ENCODE measurements around the gene VAV1. TPM values are rescaled to one million over a fixed set of nuclear protein-coding genes. Genes with fewer than 3 reads are reported as not detected.

VAV1 gene
- total and polyA plus RNA-seq, 2 of the 13 experiments (the other 11 are each of a cell fraction or from before 2014, with no cell fraction given) = not detected

DNA sequence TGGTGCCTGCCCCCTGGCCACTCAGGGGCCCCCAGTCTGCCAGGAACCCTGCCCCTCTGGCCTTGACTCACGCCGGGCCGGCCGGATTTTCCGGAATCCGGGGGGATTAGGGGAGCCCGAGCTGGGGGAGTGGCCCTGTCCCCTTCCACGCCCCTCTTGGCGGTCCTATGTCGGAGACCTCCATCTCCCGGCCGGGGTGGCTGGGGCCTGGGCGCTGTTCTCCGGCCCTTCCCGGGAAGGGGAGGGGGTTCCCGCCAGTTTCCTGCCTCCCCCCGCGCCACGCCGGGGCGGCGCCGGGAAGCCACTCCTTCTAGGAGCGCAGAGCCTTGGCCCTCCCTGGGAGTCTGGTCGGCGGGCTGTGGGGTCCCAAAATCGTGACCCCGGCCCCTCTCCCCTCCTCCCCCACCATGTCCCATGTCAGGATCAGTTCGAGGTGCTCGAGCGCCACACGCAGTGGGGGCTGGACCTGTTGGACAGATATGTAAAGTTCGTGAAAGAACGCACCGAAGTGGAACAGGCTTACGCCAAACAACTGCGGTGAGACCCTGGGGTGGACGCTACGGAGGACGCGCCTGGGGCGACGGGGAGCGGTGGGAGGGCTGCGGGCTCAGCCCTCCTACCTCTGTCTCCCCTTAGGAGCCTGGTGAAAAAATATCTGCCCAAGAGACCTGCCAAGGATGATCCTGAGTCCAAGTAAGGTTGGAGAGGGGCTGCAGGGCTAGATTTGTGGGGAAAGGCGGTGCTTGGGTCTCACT lies 31.7 kb upstream of the VAV1 start:
- CTCF ChIA-PET (ENCODE audit: low intra/inter-chr PET ratio, low total read pairs) = no interaction called here
- in situ Hi-C loops (cut with HindIII; ENCODE audit: extremely low pct_ligation_motif_present, low pct_unique_long_range_greater_than_20kb) = no loop called here
- peak overlapping the region; percentile 76 for H3K9ac ChIP-seq (ENCODE audit: insufficient read depth, low read depth, low read length)
- no peaks in the 10 kb centered on the region for H3K9me3 ChIP-seq (ENCODE audit: low read length)
- no peaks in the 10 kb centered on the region; a peak in 1 of 5 replicates for H3K27me3 ChIP-seq (ENCODE audit: control insufficient read depth in 1 of 2, insufficient read depth in 2 of 2, low read length in 2 of 2)
- no TSS peak for BruUV-seq (replicated peaks)
- H3K4me3 ChIP-seq (replicated peaks in 1 of 3; ENCODE audit: insufficient read depth in 1 of 3, low read depth in 2 of 3, low read length in 3 of 3) = peak overlapping the region; percentile 89 to 92 (median 92)
- FAIRE-seq (no peak), ATAC-seq (no peak), DNase-seq (ENCODE audit: low spot score) (no peak)
- peak overlapping the region; percentile 66 for H3K27ac ChIP-seq (ENCODE audit: extremely low read length, insufficient read depth, low read length)
- H2AFZ ChIP-seq (ENCODE audit: low read length) = no peak overlapping the region
- intact Hi-C loops (cut with micrococcal nuclease; ENCODE audit: unreplicated experiment) = no loop called here
- POLR2A ChIA-PET = interaction anchor here (1.4 to 2.6 kb wide), 2 partner anchors 12 to 20 kb away, joined by 13 to 20 read pairs; partner anchors contain the start of gene C3
- 12% methylated on average over 15 of the region's 46 CpGs for WGBS (ENCODE audit: low lambda C conversion rate)
- peaks cover 25% of the 10 kb centered on the region for H3K79me2 ChIP-seq (ENCODE audit: insufficient read depth, low read length)
- peaks cover 8 to 23% of the 10 kb centered on the region in 2 experiments; a peak in 4 of 5 replicates for H3K36me3 ChIP-seq (replicated peaks in 1 of 2; ENCODE audit: control insufficient read depth in 1 of 2, insufficient read depth in 2 of 2, low read length in 2 of 2)
- peaks cover 16% of the 10 kb centered on the region for H4K20me1 ChIP-seq (ENCODE audit: insufficient read depth, low read length)
- H3K4me1 ChIP-seq (ENCODE audit: insufficient read depth, low read length) = peaks cover 61% of the 10 kb centered on the region
- peak overlapping the region; percentile 73 for H3K4me2 ChIP-seq (ENCODE audit: low read depth, low read length)
- TF ChIP-seq THYN1 (CRISPR knock-in tag; IDR thresholded peaks at IDR 0.05; ENCODE audit: borderline replicate concordance, low read depth) = 0 out of 2 replicates have a peak, but pooled peaks have one; percentile 34
- TF ChIP-seq NAIF1 (CRISPR knock-in tag; IDR thresholded peaks at IDR 0.05; ENCODE audit: borderline replicate concordance) = no peak
- peak; percentile 23; the same call in 1 of the 2 replicates for TF ChIP-seq ARNT2 (CRISPR knock-in tag; IDR thresholded peaks at IDR 0.05; ENCODE audit: low read depth)
- no peak for TF ChIP-seq ZBTB7A (CRISPR knock-in tag; IDR thresholded peaks at IDR 0.05)
- peak; percentile 30 for TF ChIP-seq TEAD3 (CRISPR knock-in tag; optimal IDR thresholded peaks at IDR 0.05; ENCODE audit: borderline replicate concordance)
- TF ChIP-seq THAP11 (CRISPR knock-in tag; IDR thresholded peaks at IDR 0.05) = peak; percentile 53; the same call in 1 of the 2 replicates
- TF ChIP-seq, protein P1, sequence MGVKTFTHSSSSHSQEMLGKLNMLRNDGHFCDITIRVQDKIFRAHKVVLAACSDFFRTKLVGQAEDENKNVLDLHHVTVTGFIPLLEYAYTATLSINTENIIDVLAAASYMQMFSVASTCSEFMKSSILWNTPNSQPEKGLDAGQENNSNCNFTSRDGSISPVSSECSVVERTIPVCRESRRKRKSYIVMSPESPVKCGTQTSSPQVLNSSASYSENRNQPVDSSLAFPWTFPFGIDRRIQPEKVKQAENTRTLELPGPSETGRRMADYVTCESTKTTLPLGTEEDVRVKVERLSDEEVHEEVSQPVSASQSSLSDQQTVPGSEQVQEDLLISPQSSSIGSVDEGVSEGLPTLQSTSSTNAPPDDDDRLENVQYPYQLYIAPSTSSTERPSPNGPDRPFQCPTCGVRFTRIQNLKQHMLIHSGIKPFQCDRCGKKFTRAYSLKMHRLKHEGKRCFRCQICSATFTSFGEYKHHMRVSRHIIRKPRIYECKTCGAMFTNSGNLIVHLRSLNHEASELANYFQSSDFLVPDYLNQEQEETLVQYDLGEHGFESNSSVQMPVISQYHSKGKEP (CRISPR knock-in tag; IDR thresholded peaks at IDR 0.05) = no peak
- TF ChIP-seq, protein P2, sequence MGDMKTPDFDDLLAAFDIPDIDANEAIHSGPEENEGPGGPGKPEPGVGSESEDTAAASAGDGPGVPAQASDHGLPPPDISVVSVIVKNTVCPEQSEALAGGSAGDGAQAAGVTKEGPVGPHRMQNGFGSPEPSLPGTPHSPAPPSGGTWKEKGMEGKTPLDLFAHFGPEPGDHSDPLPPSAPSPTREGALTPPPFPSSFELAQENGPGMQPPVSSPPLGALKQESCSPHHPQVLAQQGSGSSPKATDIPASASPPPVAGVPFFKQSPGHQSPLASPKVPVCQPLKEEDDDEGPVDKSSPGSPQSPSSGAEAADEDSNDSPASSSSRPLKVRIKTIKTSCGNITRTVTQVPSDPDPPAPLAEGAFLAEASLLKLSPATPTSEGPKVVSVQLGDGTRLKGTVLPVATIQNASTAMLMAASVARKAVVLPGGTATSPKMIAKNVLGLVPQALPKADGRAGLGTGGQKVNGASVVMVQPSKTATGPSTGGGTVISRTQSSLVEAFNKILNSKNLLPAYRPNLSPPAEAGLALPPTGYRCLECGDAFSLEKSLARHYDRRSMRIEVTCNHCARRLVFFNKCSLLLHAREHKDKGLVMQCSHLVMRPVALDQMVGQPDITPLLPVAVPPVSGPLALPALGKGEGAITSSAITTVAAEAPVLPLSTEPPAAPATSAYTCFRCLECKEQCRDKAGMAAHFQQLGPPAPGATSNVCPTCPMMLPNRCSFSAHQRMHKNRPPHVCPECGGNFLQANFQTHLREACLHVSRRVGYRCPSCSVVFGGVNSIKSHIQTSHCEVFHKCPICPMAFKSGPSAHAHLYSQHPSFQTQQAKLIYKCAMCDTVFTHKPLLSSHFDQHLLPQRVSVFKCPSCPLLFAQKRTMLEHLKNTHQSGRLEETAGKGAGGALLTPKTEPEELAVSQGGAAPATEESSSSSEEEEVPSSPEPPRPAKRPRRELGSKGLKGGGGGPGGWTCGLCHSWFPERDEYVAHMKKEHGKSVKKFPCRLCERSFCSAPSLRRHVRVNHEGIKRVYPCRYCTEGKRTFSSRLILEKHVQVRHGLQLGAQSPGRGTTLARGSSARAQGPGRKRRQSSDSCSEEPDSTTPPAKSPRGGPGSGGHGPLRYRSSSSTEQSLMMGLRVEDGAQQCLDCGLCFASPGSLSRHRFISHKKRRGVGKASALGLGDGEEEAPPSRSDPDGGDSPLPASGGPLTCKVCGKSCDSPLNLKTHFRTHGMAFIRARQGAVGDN (CRISPR knock-in tag; IDR thresholded peaks at IDR 0.05) = peak; percentile 62
- peak; percentile 10; the same call in 1 of the 2 replicates for TF ChIP-seq SP5 (CRISPR knock-in tag; IDR thresholded peaks at IDR 0.05; ENCODE audit: borderline replicate concordance, low read depth)
- TF ChIP-seq, protein P3, sequence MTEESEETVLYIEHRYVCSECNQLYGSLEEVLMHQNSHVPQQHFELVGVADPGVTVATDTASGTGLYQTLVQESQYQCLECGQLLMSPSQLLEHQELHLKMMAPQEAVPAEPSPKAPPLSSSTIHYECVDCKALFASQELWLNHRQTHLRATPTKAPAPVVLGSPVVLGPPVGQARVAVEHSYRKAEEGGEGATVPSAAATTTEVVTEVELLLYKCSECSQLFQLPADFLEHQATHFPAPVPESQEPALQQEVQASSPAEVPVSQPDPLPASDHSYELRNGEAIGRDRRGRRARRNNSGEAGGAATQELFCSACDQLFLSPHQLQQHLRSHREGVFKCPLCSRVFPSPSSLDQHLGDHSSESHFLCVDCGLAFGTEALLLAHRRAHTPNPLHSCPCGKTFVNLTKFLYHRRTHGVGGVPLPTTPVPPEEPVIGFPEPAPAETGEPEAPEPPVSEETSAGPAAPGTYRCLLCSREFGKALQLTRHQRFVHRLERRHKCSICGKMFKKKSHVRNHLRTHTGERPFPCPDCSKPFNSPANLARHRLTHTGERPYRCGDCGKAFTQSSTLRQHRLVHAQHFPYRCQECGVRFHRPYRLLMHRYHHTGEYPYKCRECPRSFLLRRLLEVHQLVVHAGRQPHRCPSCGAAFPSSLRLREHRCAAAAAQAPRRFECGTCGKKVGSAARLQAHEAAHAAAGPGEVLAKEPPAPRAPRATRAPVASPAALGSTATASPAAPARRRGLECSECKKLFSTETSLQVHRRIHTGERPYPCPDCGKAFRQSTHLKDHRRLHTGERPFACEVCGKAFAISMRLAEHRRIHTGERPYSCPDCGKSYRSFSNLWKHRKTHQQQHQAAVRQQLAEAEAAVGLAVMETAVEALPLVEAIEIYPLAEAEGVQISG (CRISPR knock-in tag; IDR thresholded peaks at IDR 0.05) = peak; percentile 38; the same call in 1 of the 2 replicates
- TF ChIP-seq ZBTB37 (CRISPR knock-in tag; IDR thresholded peaks at IDR 0.05) = no peak
- 0 out of 2 replicates have a peak, but pooled peaks have one; percentile 46 for TF ChIP-seq RBFOX2 (IDR thresholded peaks at IDR 0.05; ENCODE audit: low read depth, low read length)
- no peak for TF ChIP-seq ZFAT (CRISPR knock-in tag; conservative IDR thresholded peaks at IDR 0.05)
